ENCODE results near the gene NR2E1. TPM values are rescaled to one million over a fixed set of nuclear protein-coding genes. Genes with fewer than 3 reads are reported as not detected.

Gene NR2E1
- polyA plus RNA-seq, 1 of the 3 experiments (the other 2 are of a cell fraction) = not detected

GRCh38 chr6:108164543-108164814, 1.3 kb upstream of the NR2E1 start (continued):
- TF ChIP-seq ZBTB33 (IDR thresholded peaks at IDR 0.05; ENCODE audit: borderline replicate concordance, low read depth) (no peak), JUND (IDR thresholded peaks at IDR 0.05) (no peak), REST (IDR thresholded peaks at IDR 0.05; ENCODE audit: low read depth, low read length) (no peak), CTCF (IDR thresholded peaks at IDR 0.05) (no peak), TEAD4 (IDR thresholded peaks at IDR 0.05; ENCODE audit: borderline replicate concordance, insufficient read depth) (no peak), USF1 (IDR thresholded peaks at IDR 0.05; ENCODE audit: borderline replicate concordance, low read depth) (no peak), MXI1 (IDR thresholded peaks at IDR 0.05; ENCODE audit: low read depth, low read length) (no peak), EP300 (IDR thresholded peaks at IDR 0.05; ENCODE audit: borderline replicate concordance in 1 of 2, low read depth in 1 of 2, low read length in 1 of 2) (no peak)

GRCh38 chr6:108164815-108165706, 761 bp upstream of the NR2E1 start:
- H3K9me2 ChIP-seq = no peaks in the 10 kb centered on the region
- H3K36me3 ChIP-seq (replicated peaks in 1 of 2; ENCODE audit: control insufficient read depth in 1 of 2, insufficient read depth in 2 of 2, low read length in 1 of 2) = no peaks in the 10 kb centered on the region
- TF ChIP-seq EZH2phosphoT487 (IDR thresholded peaks at IDR 0.05; ENCODE audit: borderline replicate concordance, low read depth) (0 out of 2 replicates have a peak, but pooled peaks have one; percentile 47), JUND (IDR thresholded peaks at IDR 0.05) (no peak)
- H2AFZ ChIP-seq (ENCODE audit: low read depth) = no peak overlapping the region
- ChIA-PET CTCF (interaction anchor here (1.0 to 1.7 kb wide), 4 partner anchors 9 to 327 kb away, joined by 3 to 4 read pairs (median 4); no protein-coding TSS in a partner anchor), POLR2A (no interaction called here)
- H3K4me3 ChIP-seq (ENCODE audit: low read depth in 2 of 2, low read length in 1 of 2) = peak overlapping the region; percentile 40 to 53; a peak in 3 of 4 replicates
- DNase-seq = peak; percentile 68
- H3K27ac ChIP-seq (ENCODE audit: low read depth in 2 of 2, low read length in 1 of 2) = no peak overlapping the region
- peaks cover 0 to 22% of the 10 kb centered on the region in 2 experiments; a peak in 1 of 4 replicates for H3K4me1 ChIP-seq (ENCODE audit: control insufficient read depth in 1 of 2, insufficient read depth in 2 of 2, low read depth in 1 of 2, low read length in 1 of 2)
- no peaks in the 10 kb centered on the region for H3K9me3 ChIP-seq
- H3K9ac ChIP-seq = no peak overlapping the region
- peak overlapping the region; percentile 85 for H3K4me2 ChIP-seq
- no peaks in the 10 kb centered on the region for H4K20me1 ChIP-seq (ENCODE audit: insufficient read depth)
- WGBS (ENCODE audit: low lambda C conversion rate) = 11% methylated on average over 17 of the region's 69 CpGs
- H3K27me3 ChIP-seq (ENCODE audit: insufficient read depth) = peaks cover 71% of the 10 kb centered on the region
- H3F3A ChIP-seq (replicated peaks; ENCODE audit: insufficient read depth) = no peaks in the 10 kb centered on the region
- H3K79me2 ChIP-seq (ENCODE audit: insufficient read depth) = no peaks in the 10 kb centered on the region
